Stimulated activated naive CD4-positive, alpha-beta T cell treated with Interleukin-2 at 50 U/mL for 16 hours (primary cell): Measurements from ENCODE around the gene BLNK.

ENCODE experiments used
- DNase-seq: peaks from one replicate; lab custom pipeline; 2025; lab: John Stamatoyannopoulos, UW

BLNK gene

GRCh38 chr10:96261930-96262329 is 9.4 kb downstream of the BLNK start:
- no peak for DNase-seq

- DNase-seq, result no peak
Measured at GRCh38 chr10:96261132-96261531, 10.2 kb downstream of the BLNK start.

- no peak for DNase-seq
Measured at GRCh38 chr10:96260014-96260413, 11.4 kb downstream of the BLNK start.

- DNase-seq, result no peak
Measured at GRCh38 chr10:96259150-96259549, 12.2 kb downstream of the BLNK start.

- no peak for DNase-seq
Measured at GRCh38 chr10:96257944-96258343, 13.4 kb downstream of the BLNK start.

- DNase-seq, result no peak
Measured at GRCh38 chr10:96255549-96256333, 15.6 kb downstream of the BLNK start.

- no peak for DNase-seq
Measured at GRCh38 chr10:96254976-96255375, 16.4 kb downstream of the BLNK start.

- DNase-seq, result no peak
Measured at GRCh38 chr10:96252730-96253129, 18.6 kb downstream of the BLNK start.

GRCh38 chr10:96250349-96250748 is 21.0 kb downstream of the BLNK start:
- no peak for DNase-seq

- DNase-seq, result no peak
Measured at GRCh38 chr10:96249264-96249663, 22.1 kb downstream of the BLNK start.

- DNase-seq, result no peak
Measured at GRCh38 chr10:96244354-96244753, 27.0 kb downstream of the BLNK start.

- no peak for DNase-seq
Measured at GRCh38 chr10:96243296-96243695, 28.1 kb downstream of the BLNK start.

- no peak for DNase-seq
Measured at GRCh38 chr10:96242822-96243221, 28.5 kb downstream of the BLNK start.

GRCh38 chr10:96238646-96239623 is 32.4 kb downstream of the BLNK start:
- DNase-seq, result no peak

GRCh38 chr10:96236876-96237275 is 34.5 kb downstream of the BLNK start:
- DNase-seq, result no peak

- no peak for DNase-seq
Measured at GRCh38 chr10:96236090-96236478, 35.3 kb downstream of the BLNK start.

- no peak for DNase-seq
Measured at GRCh38 chr10:96235326-96236089, 35.9 kb downstream of the BLNK start.

GRCh38 chr10:96233959-96234358 is 37.4 kb downstream of the BLNK start:
- DNase-seq, result no peak

GRCh38 chr10:96230527-96230926 is 40.8 kb downstream of the BLNK start:
- no peak for DNase-seq

- DNase-seq, result peak; percentile 30
Measured at GRCh38 chr10:96229568-96230030, 41.8 kb downstream of the BLNK start.

- DNase-seq, result no peak
Measured at GRCh38 chr10:96228408-96228994, 42.9 kb downstream of the BLNK start.

- no peak for DNase-seq
Measured at GRCh38 chr10:96227206-96227605, 44.2 kb downstream of the BLNK start.
